ENCODE results near the gene HECTD2. TPM values are rescaled to one million over a fixed set of nuclear protein-coding genes. Genes with fewer than 3 reads are reported as not detected.

The HECTD2 gene
- total RNA-seq, 6 experiments from 2014 or later, result 1.5 to 3.7 (median 3.1) TPM

- ATAC-seq (peak in 2 of 4 donors; percentile 24 to 35), DNase-seq (no peak)
- Histone ChIP-seq H3K4me1 (no peaks in the 10 kb centered on the region), H3K9me3 (no peaks in the 10 kb centered on the region), H3K36me3 (no peaks in the 10 kb centered on the region), H3K27me3 (no peaks in the 10 kb centered on the region), H3K27ac (no peak overlapping the region), H3K4me3 (no peak overlapping the region)
- no peak for TF ChIP-seq POLR2A (IDR thresholded peaks at IDR 0.05)
- TF ChIP-seq CTCF (IDR thresholded peaks at IDR 0.05), result no peak
- WGBS (ENCODE audit: insufficient coverage, low coverage, low lambda C conversion rate, missing lambda C conversion rate), result 77% methylated on average over 2 of the region's 2 CpGs
- intact Hi-C loops (cut with DNase I), result no loop called here
Measured at GRCh38 chr10:91418416-91418815, 8.3 kb downstream of the HECTD2 start.

- no peaks in the 10 kb centered on the region for H3K27me3 ChIP-seq
- no peaks in the 10 kb centered on the region for H3K9me3 ChIP-seq
- intact Hi-C loops (cut with DNase I), result no loop called here
- 70% methylated on average over 2 of the region's 2 CpGs for WGBS (ENCODE audit: insufficient coverage, low coverage, low lambda C conversion rate, missing lambda C conversion rate)
- H3K4me3 ChIP-seq, result no peak overlapping the region
- ATAC-seq (no peak), DNase-seq (no peak)
- no peak overlapping the region for H3K27ac ChIP-seq
- H3K4me1 ChIP-seq, result no peaks in the 10 kb centered on the region
- TF ChIP-seq POLR2A (IDR thresholded peaks at IDR 0.05) (no peak), CTCF (IDR thresholded peaks at IDR 0.05) (no peak)
- H3K36me3 ChIP-seq, result no peaks in the 10 kb centered on the region
Measured at GRCh38 chr10:91420868-91421267, 10.7 kb downstream of the HECTD2 start.

GRCh38 chr10:91422915-91423314 is 12.8 kb downstream of the HECTD2 start:
- ATAC-seq (no peak), DNase-seq (no peak)
- no peak for TF ChIP-seq CTCF (IDR thresholded peaks at IDR 0.05)
- Histone ChIP-seq H3K27me3 (no peaks in the 10 kb centered on the region), H3K27ac (no peak overlapping the region), H3K36me3 (no peaks in the 10 kb centered on the region), H3K9me3 (no peaks in the 10 kb centered on the region), H3K4me3 (no peak overlapping the region), H3K4me1 (no peaks in the 10 kb centered on the region)
- intact Hi-C loops (cut with DNase I), result no loop called here
- WGBS (ENCODE audit: insufficient coverage, low coverage, low lambda C conversion rate, missing lambda C conversion rate), result 98% methylated on average over 2 of the region's 2 CpGs

- WGBS (ENCODE audit: insufficient coverage, low coverage, low lambda C conversion rate, missing lambda C conversion rate), result 75% methylated on average over 1 of the region's 2 CpGs
- ATAC-seq (no peak), DNase-seq (no peak)
- H3K9me3 ChIP-seq, result no peaks in the 10 kb centered on the region
- no peak overlapping the region for H3K4me3 ChIP-seq
- no peaks in the 10 kb centered on the region for H3K36me3 ChIP-seq
- no peaks in the 10 kb centered on the region for H3K27me3 ChIP-seq
- TF ChIP-seq CTCF (IDR thresholded peaks at IDR 0.05) (no peak), POLR2A (IDR thresholded peaks at IDR 0.05) (no peak)
- no peak overlapping the region for H3K27ac ChIP-seq
- no peaks in the 10 kb centered on the region for H3K4me1 ChIP-seq
- intact Hi-C loops (cut with DNase I), result no loop called here
Measured at GRCh38 chr10:91424016-91424415, 13.9 kb downstream of the HECTD2 start.

GRCh38 chr10:91432175-91432574 is 22.0 kb downstream of the HECTD2 start:
- intact Hi-C loops (cut with DNase I), result no loop called here
- no peak overlapping the region for H3K27ac ChIP-seq
- H3K27me3 ChIP-seq, result no peaks in the 10 kb centered on the region
- DNase-seq, result no peak
- no peaks in the 10 kb centered on the region for H3K4me1 ChIP-seq
- 64% methylated on average over 2 of the region's 2 CpGs for WGBS (ENCODE audit: insufficient coverage, low coverage, low lambda C conversion rate, missing lambda C conversion rate)
- ATAC-seq, result no peak
- H3K9me3 ChIP-seq, result no peaks in the 10 kb centered on the region
- H3K36me3 ChIP-seq, result no peaks in the 10 kb centered on the region
- TF ChIP-seq POLR2A (IDR thresholded peaks at IDR 0.05), result no peak
- no peak for TF ChIP-seq CTCF (IDR thresholded peaks at IDR 0.05)
- H3K4me3 ChIP-seq, result no peak overlapping the region

Measured in right lobe of liver (tissue), 6 donors.